ENCODE results near the gene ADAM12.

Gene ADAM12

DNA sequence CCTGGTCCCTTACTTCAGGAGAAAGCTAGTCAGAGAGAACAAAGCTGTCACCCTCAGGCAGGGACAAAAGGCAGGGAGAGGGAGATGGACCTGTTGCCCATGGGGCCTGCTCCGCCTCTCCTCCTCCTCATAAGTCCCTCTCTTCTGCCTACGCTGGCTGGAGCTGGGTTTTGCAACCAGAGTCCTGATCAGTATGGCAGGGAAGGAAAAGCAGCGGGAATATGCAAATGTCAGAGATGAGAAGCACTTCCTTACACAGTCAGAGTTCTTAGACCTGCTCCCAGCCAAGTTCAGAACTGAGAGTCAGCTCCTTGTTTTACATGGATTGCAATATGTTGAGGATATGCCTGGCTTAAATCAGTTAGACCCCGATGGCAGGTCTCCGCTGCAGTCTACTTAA is 231.1 kb downstream of the ADAM12 start:
- no peaks in the 10 kb centered on the region for H3K27me3 ChIP-seq (ENCODE audit: insufficient read depth, low read length)
- H2AK5ac ChIP-seq (ENCODE audit: low read length) = no peak overlapping the region
- H3K4me1 ChIP-seq (ENCODE audit: control insufficient read depth in 1 of 2, insufficient read depth in 2 of 2, low read length in 2 of 2) = no peaks in the 10 kb centered on the region
- WGBS (ENCODE audit: extremely low coverage, insufficient coverage, insufficient read length) = no CpG with 5 or more reads among the region's 5 CpGs
- H4K8ac ChIP-seq (ENCODE audit: low read depth, low read length) = no peak overlapping the region
- DNase-seq = no peak
- no peak overlapping the region for H2AFZ ChIP-seq (ENCODE audit: insufficient read depth, low read length, poor library complexity)
- no peak overlapping the region for H4K12ac ChIP-seq (ENCODE audit: low read depth, low read length)
- H2BK5ac ChIP-seq (ENCODE audit: low read depth, low read length, poor library complexity) = no peak overlapping the region
- no peak overlapping the region for H3K23ac ChIP-seq (ENCODE audit: low read length)
- H3K27ac ChIP-seq (ENCODE audit: low read depth, low read length) = no peak overlapping the region
- no peak overlapping the region for H3K4me3 ChIP-seq (ENCODE audit: low read depth, low read length)
- no peak overlapping the region for H4K91ac ChIP-seq (ENCODE audit: low read depth, low read length)
- H3K4ac ChIP-seq (ENCODE audit: low read depth, low read length) = no peak overlapping the region
- no peak overlapping the region for H3K4me2 ChIP-seq (ENCODE audit: low read length)
- H3K79me1 ChIP-seq (ENCODE audit: low read length) = no peaks in the 10 kb centered on the region
- H3K18ac ChIP-seq (ENCODE audit: low read length) = no peak overlapping the region
- no peaks in the 10 kb centered on the region for H3K36me3 ChIP-seq (ENCODE audit: control insufficient read depth in 1 of 2, insufficient read depth in 2 of 2, low read length in 2 of 2)
- H2BK120ac ChIP-seq (ENCODE audit: insufficient read depth, low read length, poor library complexity) = no peak overlapping the region
- H3K9me3 ChIP-seq (ENCODE audit: insufficient read depth, low read depth, low read length) = peaks cover 2% of the 10 kb centered on the region
- no peak overlapping the region for H3K9ac ChIP-seq (ENCODE audit: low read length)
- H3K14ac ChIP-seq (ENCODE audit: low read length) = no peak overlapping the region
- H3K79me2 ChIP-seq (ENCODE audit: control insufficient read depth, insufficient read depth, low read length, poor library complexity) = no peaks in the 10 kb centered on the region
- no peak overlapping the region for H2BK12ac ChIP-seq (ENCODE audit: low read length)

DNA sequence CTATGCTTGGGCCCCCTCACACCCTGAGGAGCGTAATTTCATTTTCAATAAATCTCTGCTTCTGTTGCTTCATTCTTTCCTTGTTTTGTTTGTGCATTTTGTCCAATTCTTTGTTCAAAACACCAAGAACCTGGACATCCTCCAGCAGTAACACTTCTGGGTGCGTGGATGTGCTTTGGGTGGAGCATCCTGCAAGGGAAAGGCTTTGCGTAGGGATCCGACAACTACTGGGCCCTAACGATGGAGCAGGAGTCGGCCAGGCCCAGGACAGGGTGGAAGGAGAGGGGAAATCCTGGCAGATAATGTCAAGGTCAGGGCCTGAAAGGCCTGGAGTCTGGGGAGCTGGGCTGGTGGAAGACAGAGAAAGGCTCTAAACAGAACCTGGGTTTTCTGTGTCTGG is 231.8 kb downstream of the ADAM12 start:
- H3K4me1 ChIP-seq (ENCODE audit: control insufficient read depth in 1 of 2, insufficient read depth in 2 of 2, low read length in 2 of 2) = no peaks in the 10 kb centered on the region
- H3K79me1 ChIP-seq (ENCODE audit: low read length) = no peaks in the 10 kb centered on the region
- H3K23ac ChIP-seq (ENCODE audit: low read length) = no peak overlapping the region
- WGBS (ENCODE audit: extremely low coverage, insufficient coverage, insufficient read length) = no CpG with 5 or more reads among the region's 6 CpGs
- H3K27ac ChIP-seq (ENCODE audit: low read depth, low read length) = no peak overlapping the region
- H2BK120ac ChIP-seq (ENCODE audit: insufficient read depth, low read length, poor library complexity) = no peak overlapping the region
- H4K12ac ChIP-seq (ENCODE audit: low read depth, low read length) = no peak overlapping the region
- no peak overlapping the region for H3K4me3 ChIP-seq (ENCODE audit: low read depth, low read length)
- no peak overlapping the region for H4K8ac ChIP-seq (ENCODE audit: low read depth, low read length)
- no peaks in the 10 kb centered on the region for H3K27me3 ChIP-seq (ENCODE audit: insufficient read depth, low read length)
- no peaks in the 10 kb centered on the region for H3K79me2 ChIP-seq (ENCODE audit: control insufficient read depth, insufficient read depth, low read length, poor library complexity)
- no peaks in the 10 kb centered on the region for H3K36me3 ChIP-seq (ENCODE audit: control insufficient read depth in 1 of 2, insufficient read depth in 2 of 2, low read length in 2 of 2)
- H2BK12ac ChIP-seq (ENCODE audit: low read length) = no peak overlapping the region
- no peak overlapping the region for H3K4me2 ChIP-seq (ENCODE audit: low read length)
- no peak overlapping the region for H3K9ac ChIP-seq (ENCODE audit: low read length)
- H3K9me3 ChIP-seq (ENCODE audit: insufficient read depth, low read depth, low read length) = peaks cover 2% of the 10 kb centered on the region
- no peak overlapping the region for H3K4ac ChIP-seq (ENCODE audit: low read depth, low read length)
- no peak overlapping the region for H2AK5ac ChIP-seq (ENCODE audit: low read length)
- no peak overlapping the region for H3K18ac ChIP-seq (ENCODE audit: low read length)
- H2AFZ ChIP-seq (ENCODE audit: insufficient read depth, low read length, poor library complexity) = no peak overlapping the region
- no peak overlapping the region for H3K14ac ChIP-seq (ENCODE audit: low read length)
- DNase-seq = no peak
- no peak overlapping the region for H4K91ac ChIP-seq (ENCODE audit: low read depth, low read length)
- H2BK5ac ChIP-seq (ENCODE audit: low read depth, low read length, poor library complexity) = no peak overlapping the region

DNA sequence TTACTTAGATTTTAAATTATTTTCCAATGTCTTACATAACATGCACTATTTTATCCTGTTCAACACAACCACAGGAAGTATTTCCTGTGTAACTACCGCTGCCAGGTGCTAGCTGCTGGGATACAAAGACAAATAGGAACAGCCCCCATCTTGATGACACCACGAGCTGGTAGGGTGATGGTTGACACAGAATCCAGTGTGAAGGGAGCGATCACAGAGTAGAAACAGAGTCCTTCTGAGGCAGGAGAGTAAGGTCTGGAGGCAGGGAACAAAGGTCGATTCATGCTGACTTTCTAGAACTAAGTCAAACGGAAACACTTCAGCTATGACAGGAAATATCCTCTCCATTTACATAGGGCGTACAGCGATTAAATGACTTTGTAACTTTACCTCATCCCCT is 232.3 kb downstream of the ADAM12 start:
- no peak overlapping the region for H2AFZ ChIP-seq (ENCODE audit: insufficient read depth, low read length, poor library complexity)
- WGBS (ENCODE audit: extremely low coverage, insufficient coverage, insufficient read length) = no CpG with 5 or more reads among the region's 7 CpGs
- no peak overlapping the region for H2AK5ac ChIP-seq (ENCODE audit: low read length)
- H2BK5ac ChIP-seq (ENCODE audit: low read depth, low read length, poor library complexity) = no peak overlapping the region
- H2BK12ac ChIP-seq (ENCODE audit: low read length) = no peak overlapping the region
- no peak overlapping the region for H2BK120ac ChIP-seq (ENCODE audit: insufficient read depth, low read length, poor library complexity)
- no peaks in the 10 kb centered on the region for H3K79me2 ChIP-seq (ENCODE audit: control insufficient read depth, insufficient read depth, low read length, poor library complexity)
- no peaks in the 10 kb centered on the region for H3K9me3 ChIP-seq (ENCODE audit: insufficient read depth, low read depth, low read length)
- no peaks in the 10 kb centered on the region for H3K79me1 ChIP-seq (ENCODE audit: low read length)
- no peak overlapping the region for H4K8ac ChIP-seq (ENCODE audit: low read depth, low read length)
- no peak overlapping the region for H3K4me3 ChIP-seq (ENCODE audit: low read depth, low read length)
- H3K23ac ChIP-seq (ENCODE audit: low read length) = no peak overlapping the region
- no peaks in the 10 kb centered on the region for H3K4me1 ChIP-seq (ENCODE audit: control insufficient read depth in 1 of 2, insufficient read depth in 2 of 2, low read length in 2 of 2)
- H4K12ac ChIP-seq (ENCODE audit: low read depth, low read length) = no peak overlapping the region
- no peak overlapping the region for H3K4me2 ChIP-seq (ENCODE audit: low read length)
- no peak for DNase-seq
- no peak overlapping the region for H4K91ac ChIP-seq (ENCODE audit: low read depth, low read length)
- H3K9ac ChIP-seq (ENCODE audit: low read length) = no peak overlapping the region
- H3K27me3 ChIP-seq (ENCODE audit: insufficient read depth, low read length) = no peaks in the 10 kb centered on the region
- no peak overlapping the region for H3K18ac ChIP-seq (ENCODE audit: low read length)
- no peak overlapping the region for H3K14ac ChIP-seq (ENCODE audit: low read length)
- H3K27ac ChIP-seq (ENCODE audit: low read depth, low read length) = no peak overlapping the region
- H3K36me3 ChIP-seq (ENCODE audit: control insufficient read depth in 1 of 2, insufficient read depth in 2 of 2, low read length in 2 of 2) = no peaks in the 10 kb centered on the region
- H3K4ac ChIP-seq (ENCODE audit: low read depth, low read length) = no peak overlapping the region

DNA sequence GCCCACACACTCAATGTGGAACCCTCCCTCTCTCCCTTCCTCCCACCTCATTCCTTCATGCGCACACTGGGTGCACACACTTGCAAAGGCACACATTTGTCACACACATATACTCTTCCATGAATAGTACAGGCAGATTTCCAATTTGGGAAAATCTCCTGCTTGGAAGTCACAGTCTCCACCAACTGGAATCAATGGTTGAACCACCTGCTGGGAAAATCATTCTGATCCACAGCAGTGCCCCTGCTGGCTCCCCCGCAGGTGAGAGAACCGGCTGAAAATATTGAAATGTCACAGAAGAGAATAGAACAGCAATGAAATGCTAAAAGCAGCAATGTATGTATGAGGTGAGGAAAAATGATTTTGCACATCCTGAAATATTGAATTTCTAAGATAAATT is 232.7 kb downstream of the ADAM12 start:
- H3K79me1 ChIP-seq (ENCODE audit: low read length) = no peaks in the 10 kb centered on the region
- H4K12ac ChIP-seq (ENCODE audit: low read depth, low read length) = no peak overlapping the region
- no peak overlapping the region for H3K4ac ChIP-seq (ENCODE audit: low read depth, low read length)
- no peaks in the 10 kb centered on the region for H3K36me3 ChIP-seq (ENCODE audit: control insufficient read depth in 1 of 2, insufficient read depth in 2 of 2, low read length in 2 of 2)
- no peak overlapping the region for H2BK120ac ChIP-seq (ENCODE audit: insufficient read depth, low read length, poor library complexity)
- no peak overlapping the region for H3K4me3 ChIP-seq (ENCODE audit: low read depth, low read length)
- H2AK5ac ChIP-seq (ENCODE audit: low read length) = no peak overlapping the region
- H2AFZ ChIP-seq (ENCODE audit: insufficient read depth, low read length, poor library complexity) = no peak overlapping the region
- H3K27ac ChIP-seq (ENCODE audit: low read depth, low read length) = no peak overlapping the region
- H3K9me3 ChIP-seq (ENCODE audit: insufficient read depth, low read depth, low read length) = no peaks in the 10 kb centered on the region
- H3K4me2 ChIP-seq (ENCODE audit: low read length) = no peak overlapping the region
- no CpG with 5 or more reads among the region's 3 CpGs for WGBS (ENCODE audit: extremely low coverage, insufficient coverage, insufficient read length)
- no peaks in the 10 kb centered on the region for H3K4me1 ChIP-seq (ENCODE audit: control insufficient read depth in 1 of 2, insufficient read depth in 2 of 2, low read length in 2 of 2)
- no peak overlapping the region for H3K14ac ChIP-seq (ENCODE audit: low read length)
- H2BK12ac ChIP-seq (ENCODE audit: low read length) = no peak overlapping the region
- H4K91ac ChIP-seq (ENCODE audit: low read depth, low read length) = no peak overlapping the region
- no peak for DNase-seq
- no peaks in the 10 kb centered on the region for H3K27me3 ChIP-seq (ENCODE audit: insufficient read depth, low read length)
- no peak overlapping the region for H3K23ac ChIP-seq (ENCODE audit: low read length)
- no peaks in the 10 kb centered on the region for H3K79me2 ChIP-seq (ENCODE audit: control insufficient read depth, insufficient read depth, low read length, poor library complexity)
- no peak overlapping the region for H2BK5ac ChIP-seq (ENCODE audit: low read depth, low read length, poor library complexity)
- H3K9ac ChIP-seq (ENCODE audit: low read length) = peak overlapping the region; percentile 9
- no peak overlapping the region for H4K8ac ChIP-seq (ENCODE audit: low read depth, low read length)
- H3K18ac ChIP-seq (ENCODE audit: low read length) = no peak overlapping the region

Measured in trophoblast cell (in vitro differentiated cells and primary cell).